ENCODE measurements around the gene ZNF780B.
A peak's percentile ranks its signal among the peaks of the same experiment; 100 is the strongest.

ZNF780B gene

GRCh38 chr19:40055832-40056504, at the start of gene ZNF780B:
TSS of gene ZNF780B (minus strand) at chr19:40056231. CDS start at chr19:40050332, 5,899 bp downstream.
- no peak for DNase-seq (ENCODE audit: low read depth, low spot score)
- H3K27ac ChIP-seq: no peak within 1 kb of the TSS

- no peak overlapping the region for H3K27ac ChIP-seq
- DNase-seq (ENCODE audit: low read depth, low spot score): no peak
These were observed 48.7 kb upstream of the ZNF780B start for GRCh38 chr19:40104754-40105153.

- H3K27ac ChIP-seq: no peak overlapping the region
- no peak for DNase-seq (ENCODE audit: low read depth, low spot score)
These were observed 47.6 kb upstream of the ZNF780B start for GRCh38 chr19:40103600-40103999.

GRCh38 chr19:40101813-40102212, 45.8 kb upstream of the ZNF780B start:
- no peak for DNase-seq (ENCODE audit: low read depth, low spot score)
- H3K27ac ChIP-seq: no peak overlapping the region

- no peak for DNase-seq (ENCODE audit: low read depth, low spot score)
- no peak overlapping the region for H3K27ac ChIP-seq
These were observed 37.4 kb upstream of the ZNF780B start for GRCh38 chr19:40093416-40093815.

GRCh38 chr19:40091205-40092129, 35.4 kb upstream of the ZNF780B start:
- peak overlapping the region; percentile 79 for H3K27ac ChIP-seq
- no peak for DNase-seq (ENCODE audit: low read depth, low spot score)

- H3K27ac ChIP-seq: peak within 1 kb of the TSS; percentile 79
- no peak for DNase-seq (ENCODE audit: low read depth, low spot score)
These were observed 34.5 kb upstream of the ZNF780B start, which contains the start of gene ZNF780A for GRCh38 chr19:40090241-40091204. TSS of gene ZNF780A (minus strand) at chr19:40090943. CDS start at chr19:40084753, 6,190 bp downstream.

GRCh38 chr19:40089462-40089861, 33.4 kb upstream of the ZNF780B start:
- no peak for DNase-seq (ENCODE audit: low read depth, low spot score)
- H3K27ac ChIP-seq: peak overlapping the region; percentile 79

- H3K27ac ChIP-seq: no peak overlapping the region
- no peak for DNase-seq (ENCODE audit: low read depth, low spot score)
These were observed 32.4 kb upstream of the ZNF780B start for GRCh38 chr19:40088299-40089047.

- DNase-seq (ENCODE audit: low read depth, low spot score): no peak
These were observed 28.9 kb upstream of the ZNF780B start for GRCh38 chr19:40084948-40085347.

GRCh38 chr19:40081411-40081810, 25.4 kb upstream of the ZNF780B start:
- no peak for DNase-seq (ENCODE audit: low read depth, low spot score)
- no peak overlapping the region for H3K27ac ChIP-seq

More at GRCh38 chr19:40084948-40085347, 28.9 kb upstream of the ZNF780B start:
- H3K27ac ChIP-seq: no peak overlapping the region

GRCh38 chr19:40080289-40080688, 24.3 kb upstream of the ZNF780B start:
- no peak for DNase-seq (ENCODE audit: low read depth, low spot score)
- H3K27ac ChIP-seq: no peak overlapping the region

GRCh38 chr19:40078377-40078776, 22.3 kb upstream of the ZNF780B start:
- no peak for DNase-seq (ENCODE audit: low read depth, low spot score)
- no peak overlapping the region for H3K27ac ChIP-seq

- no peak for DNase-seq (ENCODE audit: low read depth, low spot score)
- H3K27ac ChIP-seq: no peak overlapping the region
These were observed 14.0 kb upstream of the ZNF780B start for GRCh38 chr19:40070058-40070457.

- no peak overlapping the region for H3K27ac ChIP-seq
- DNase-seq (ENCODE audit: low read depth, low spot score): no peak
These were observed 3.6 kb upstream of the ZNF780B start for GRCh38 chr19:40059624-40060023.

GRCh38 chr19:40057166-40057565, 1.1 kb upstream of the ZNF780B start:
- no peak overlapping the region for H3K27ac ChIP-seq
- no peak for DNase-seq (ENCODE audit: low read depth, low spot score)

- H3K27ac ChIP-seq: no peak overlapping the region
- DNase-seq (ENCODE audit: low read depth, low spot score): no peak
These were observed 474 bp upstream of the ZNF780B start for GRCh38 chr19:40056505-40056904.

GRCh38 chr19:40055049-40055448, 982 bp downstream of the ZNF780B start:
- no peak for DNase-seq (ENCODE audit: low read depth, low spot score)
- H3K27ac ChIP-seq: no peak overlapping the region

GRCh38 chr19:40054632-40055031, 1.4 kb downstream of the ZNF780B start:
- H3K27ac ChIP-seq: no peak overlapping the region
- no peak for DNase-seq (ENCODE audit: low read depth, low spot score)

All from epithelial cell of prostate (primary cell).